ENCODE measurements around the gene ARSG.
"Not testable (repeated sequence)": the region's sequence is repeated elsewhere in the genome, so short reads cannot be mapped to it uniquely, and the experiment has no call there.

The ARSG gene

DNA sequence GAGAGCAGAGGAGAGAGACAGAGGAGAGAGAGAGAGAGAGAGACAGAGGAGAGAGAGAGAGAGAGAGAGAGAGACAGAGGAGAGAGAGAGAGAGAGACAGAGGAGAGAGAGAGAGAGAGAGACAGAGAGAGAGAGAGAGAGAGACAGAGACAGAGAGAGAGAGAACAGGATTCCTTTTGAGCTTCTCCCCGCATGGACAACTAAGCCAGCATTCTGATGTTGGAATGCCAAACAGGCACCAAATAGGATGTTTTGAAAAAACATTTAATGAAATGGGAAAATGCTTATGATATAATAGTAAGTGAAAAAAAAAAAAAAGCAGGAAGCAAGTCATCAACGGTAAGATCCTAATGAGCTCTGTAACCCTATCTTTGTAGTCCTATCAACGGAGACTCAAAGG is 60.7 kb downstream of the ARSG start:
- Histone ChIP-seq H3K4me3 (ENCODE audit: low read depth in 1 of 2, low read length in 1 of 2) (no peak overlapping the region), H3K27ac (peak overlapping the region; percentile 78), H3K9me3 (no peaks in the 10 kb centered on the region), H3K4me1 (ENCODE audit: control insufficient read depth in 1 of 2, insufficient read depth in 1 of 2, low read depth in 1 of 2, low read length in 1 of 2) (peaks cover 79 to 93% of the 10 kb centered on the region in 2 experiments), H3K36me3 (peaks cover 5% of the 10 kb centered on the region), H3K27me3 (no peaks in the 10 kb centered on the region)
- TF ChIP-seq, protein P1, sequence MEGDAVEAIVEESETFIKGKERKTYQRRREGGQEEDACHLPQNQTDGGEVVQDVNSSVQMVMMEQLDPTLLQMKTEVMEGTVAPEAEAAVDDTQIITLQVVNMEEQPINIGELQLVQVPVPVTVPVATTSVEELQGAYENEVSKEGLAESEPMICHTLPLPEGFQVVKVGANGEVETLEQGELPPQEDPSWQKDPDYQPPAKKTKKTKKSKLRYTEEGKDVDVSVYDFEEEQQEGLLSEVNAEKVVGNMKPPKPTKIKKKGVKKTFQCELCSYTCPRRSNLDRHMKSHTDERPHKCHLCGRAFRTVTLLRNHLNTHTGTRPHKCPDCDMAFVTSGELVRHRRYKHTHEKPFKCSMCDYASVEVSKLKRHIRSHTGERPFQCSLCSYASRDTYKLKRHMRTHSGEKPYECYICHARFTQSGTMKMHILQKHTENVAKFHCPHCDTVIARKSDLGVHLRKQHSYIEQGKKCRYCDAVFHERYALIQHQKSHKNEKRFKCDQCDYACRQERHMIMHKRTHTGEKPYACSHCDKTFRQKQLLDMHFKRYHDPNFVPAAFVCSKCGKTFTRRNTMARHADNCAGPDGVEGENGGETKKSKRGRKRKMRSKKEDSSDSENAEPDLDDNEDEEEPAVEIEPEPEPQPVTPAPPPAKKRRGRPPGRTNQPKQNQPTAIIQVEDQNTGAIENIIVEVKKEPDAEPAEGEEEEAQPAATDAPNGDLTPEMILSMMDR (IDR thresholded peaks at IDR 0.05), result no peak

DNA sequence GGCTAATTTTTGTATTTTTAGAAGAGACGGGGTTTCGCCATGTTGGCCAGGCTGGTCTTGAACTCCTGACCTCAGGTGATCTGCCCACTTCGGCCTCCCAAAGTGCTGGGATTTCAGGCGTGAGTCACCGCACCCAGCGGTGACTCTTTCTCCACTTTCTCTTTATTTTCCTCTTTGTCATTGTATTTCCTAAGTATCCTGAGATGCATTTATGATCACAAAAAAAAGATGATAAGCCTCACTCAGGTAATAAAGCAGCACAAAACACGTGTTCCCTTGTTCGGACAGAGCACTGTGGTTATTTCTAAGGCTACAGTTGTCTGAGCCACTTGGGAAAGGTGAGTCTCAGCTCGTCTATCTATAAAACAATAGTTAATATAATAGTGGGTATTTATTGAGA is 61.4 kb downstream of the ARSG start:
- H3K27ac ChIP-seq, result peak overlapping the region; percentile 78
- peaks cover 79 to 93% of the 10 kb centered on the region in 2 experiments for H3K4me1 ChIP-seq (ENCODE audit: control insufficient read depth in 1 of 2, insufficient read depth in 1 of 2, low read depth in 1 of 2, low read length in 1 of 2)
- H3K27me3 ChIP-seq, H3K9me3 ChIP-seq: not testable (repeated sequence)
- peak overlapping the region in 1 of 2 experiments; percentile 13 for H3K4me3 ChIP-seq (ENCODE audit: low read depth in 1 of 2, low read length in 1 of 2)
- H3K36me3 ChIP-seq, result peaks cover 11% of the 10 kb centered on the region

DNA sequence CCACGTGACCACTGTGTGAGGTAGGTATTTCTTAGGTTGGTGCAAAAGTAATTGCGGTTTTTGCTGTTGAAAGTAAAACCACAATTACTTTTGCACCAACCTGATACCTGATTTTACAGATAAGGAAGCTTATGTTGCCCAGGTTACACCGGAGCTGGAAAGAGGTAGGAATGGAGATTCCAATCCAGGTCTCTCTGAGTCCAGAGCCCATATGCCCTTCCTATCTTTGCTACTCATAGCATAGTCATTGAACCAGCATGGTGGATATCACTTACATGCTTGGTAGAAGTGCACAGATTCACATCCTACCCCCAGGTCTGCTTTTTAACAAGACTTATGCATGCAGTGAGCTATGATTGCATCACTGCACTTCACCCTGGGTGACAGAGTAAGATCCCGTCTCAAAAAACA is 61.8 kb downstream of the ARSG start:
- peak overlapping the region in 1 of 2 experiments; percentile 13 for H3K4me3 ChIP-seq (ENCODE audit: low read depth in 1 of 2, low read length in 1 of 2)
- peaks cover 14% of the 10 kb centered on the region for H3K36me3 ChIP-seq
- H3K9me3 ChIP-seq, result no peaks in the 10 kb centered on the region
- TF ChIP-seq, protein P1 (IDR thresholded peaks at IDR 0.05), result no peak
- H3K27ac ChIP-seq, result peak overlapping the region; percentile 78
- peaks cover 77 to 89% of the 10 kb centered on the region in 2 experiments for H3K4me1 ChIP-seq (ENCODE audit: control insufficient read depth in 1 of 2, insufficient read depth in 1 of 2, low read depth in 1 of 2, low read length in 1 of 2)
- no peaks in the 10 kb centered on the region for H3K27me3 ChIP-seq

DNA sequence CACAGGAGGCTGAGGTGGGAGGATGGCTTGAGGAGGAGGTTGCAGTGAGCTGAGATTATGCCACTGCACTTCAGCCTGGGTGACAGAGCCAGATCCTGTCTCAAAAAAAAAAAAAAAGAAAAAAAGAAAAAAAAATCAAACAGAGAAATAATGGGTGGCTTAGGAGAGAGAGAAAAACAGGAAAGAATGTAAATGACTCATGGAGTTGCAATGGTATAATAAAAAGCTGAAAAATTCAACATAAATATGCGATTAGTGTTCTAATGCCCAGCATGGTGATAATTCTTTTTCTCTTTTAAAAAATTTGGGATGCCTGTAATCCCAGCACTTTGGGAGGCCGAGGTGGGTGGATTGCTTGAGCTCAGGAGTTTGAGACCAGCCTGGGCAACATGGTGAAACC is 63.0 kb downstream of the ARSG start:
- not testable (repeated sequence) for H3K4me3 ChIP-seq (ENCODE audit: low read depth in 1 of 2, low read length in 1 of 2); H3K9me3 ChIP-seq; H3K27me3 ChIP-seq
- Histone ChIP-seq H3K36me3 (peaks cover 16% of the 10 kb centered on the region), H3K27ac (peak overlapping the region; percentile 87), H3K4me1 (ENCODE audit: control insufficient read depth in 1 of 2, insufficient read depth in 1 of 2, low read depth in 1 of 2, low read length in 1 of 2) (peaks cover 67 to 80% of the 10 kb centered on the region in 2 experiments)

DNA sequence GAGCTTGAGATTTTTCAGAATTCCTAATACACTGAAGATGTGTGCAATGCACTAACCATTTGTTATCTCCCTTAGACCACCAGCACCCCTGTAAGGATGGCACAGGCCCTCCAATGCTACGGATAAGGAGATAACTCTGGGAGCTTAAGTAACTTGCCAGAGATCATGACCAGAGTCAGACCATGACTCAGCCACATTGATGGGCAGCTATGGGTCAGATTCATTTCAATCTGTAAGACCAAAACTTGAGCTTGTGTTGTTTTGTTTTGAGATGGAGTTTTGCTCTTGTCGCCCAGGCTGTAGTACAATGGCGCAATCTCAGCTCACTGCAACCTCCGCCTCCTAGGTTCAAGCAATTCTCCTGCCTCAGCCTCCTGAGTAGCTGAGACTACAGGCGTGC is 63.8 kb downstream of the ARSG start:
- H3K4me3 ChIP-seq (ENCODE audit: low read depth in 1 of 2, low read length in 1 of 2); H3K27me3 ChIP-seq; H3K9me3 ChIP-seq: not testable (repeated sequence)
- Histone ChIP-seq H3K36me3 (peaks cover 23% of the 10 kb centered on the region), H3K27ac (peak overlapping the region; percentile 87), H3K4me1 (ENCODE audit: control insufficient read depth in 1 of 2, insufficient read depth in 1 of 2, low read depth in 1 of 2, low read length in 1 of 2) (peaks cover 67 to 80% of the 10 kb centered on the region in 2 experiments)

DNA sequence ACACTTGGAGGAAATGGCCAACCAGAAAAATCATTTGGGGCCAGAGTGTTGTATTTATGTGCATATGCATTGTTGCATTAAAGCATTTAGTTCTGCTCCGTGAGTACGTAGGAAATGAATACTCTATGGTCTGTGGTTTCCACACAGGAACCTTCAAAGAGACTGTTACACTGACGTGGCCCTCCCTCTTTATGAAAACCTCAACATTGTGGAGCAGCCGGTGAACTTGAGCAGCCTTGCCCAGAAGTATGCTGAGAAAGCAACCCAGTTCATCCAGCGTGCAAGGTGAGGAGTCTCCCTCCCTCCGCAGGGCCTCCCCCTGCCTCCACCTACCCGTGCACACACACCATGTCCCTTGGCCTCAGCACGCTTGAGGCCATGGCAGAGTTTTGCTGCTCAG is 65.2 kb downstream of the ARSG start:
- TF ChIP-seq, protein P1 (IDR thresholded peaks at IDR 0.05), result no peak
- Histone ChIP-seq H3K4me1 (ENCODE audit: control insufficient read depth in 1 of 2, insufficient read depth in 1 of 2, low read depth in 1 of 2, low read length in 1 of 2) (peaks cover 68 to 70% of the 10 kb centered on the region in 2 experiments), H3K4me3 (ENCODE audit: low read depth in 1 of 2, low read length in 1 of 2) (peak overlapping the region; percentile 2 to 23), H3K27ac (peak overlapping the region; percentile 87), H3K27me3 (no peaks in the 10 kb centered on the region), H3K36me3 (peaks cover 32% of the 10 kb centered on the region), H3K9me3 (no peaks in the 10 kb centered on the region)

DNA sequence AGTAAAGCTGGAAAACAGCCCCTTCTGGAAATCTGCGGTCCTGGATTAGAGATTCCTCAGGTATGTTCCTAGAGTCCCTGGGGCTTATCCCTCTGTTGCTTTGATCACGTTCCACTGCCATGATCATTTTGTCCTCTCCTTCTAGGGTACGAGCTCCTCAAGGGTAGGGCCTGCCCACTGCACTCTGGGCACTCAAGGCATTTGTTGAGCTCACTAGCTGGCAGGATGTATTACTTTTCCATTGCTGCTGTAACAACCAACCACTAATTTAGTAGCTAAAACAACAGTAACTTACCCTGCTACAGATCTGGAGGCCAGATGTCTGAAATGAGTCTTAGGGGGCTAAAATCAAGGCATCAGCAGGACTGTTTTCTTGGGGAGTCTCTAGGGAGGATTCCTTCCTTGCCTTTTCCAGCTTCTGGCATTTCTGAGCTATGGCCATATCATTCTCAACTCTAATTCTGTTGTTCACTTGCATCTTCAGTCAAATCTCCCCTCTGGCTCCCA is 65.7 kb downstream of the ARSG start:
- peak overlapping the region; percentile 87 for H3K27ac ChIP-seq
- H3K9me3 ChIP-seq, result no peaks in the 10 kb centered on the region
- TF ChIP-seq, protein P1 (IDR thresholded peaks at IDR 0.05), result no peak
- no peaks in the 10 kb centered on the region for H3K27me3 ChIP-seq
- peaks cover 66% of the 10 kb centered on the region in 2 experiments for H3K4me1 ChIP-seq (ENCODE audit: control insufficient read depth in 1 of 2, insufficient read depth in 1 of 2, low read depth in 1 of 2, low read length in 1 of 2)
- peak overlapping the region; percentile 2 to 23 for H3K4me3 ChIP-seq (ENCODE audit: low read depth in 1 of 2, low read length in 1 of 2)
- peaks cover 36% of the 10 kb centered on the region for H3K36me3 ChIP-seq
